Mammary epithelial cell (primary cell): ENCODE data around the gene ARHGAP45.

Experiments used
- EZH2 ChIP-seq: IDR thresholded peaks from 2 replicates; pipeline ENCODE4 v1.6.1; 2012; ENCODE audit warnings: low read length, inconsistent platforms, borderline replicate concordance
- TF ChIP-seq, protein P1 (sequence below), 2 donors: IDR thresholded peaks in 1 of 2; conservative IDR thresholded peaks in 1 of 2; 2 replicates each; pipeline ENCODE4 v1.5.1; 2011 to 2012; ENCODE audit warnings: inconsistent platforms in 2 of 2, low read length in 2 of 2, mild to moderate bottlenecking in 2 of 2, control low read depth in 1 of 2, low read depth in 1 of 2; ENCODE audit not compliant: insufficient read depth in 1 of 2; ENCODE audit errors: extremely low read depth in 1 of 2

DNA sequence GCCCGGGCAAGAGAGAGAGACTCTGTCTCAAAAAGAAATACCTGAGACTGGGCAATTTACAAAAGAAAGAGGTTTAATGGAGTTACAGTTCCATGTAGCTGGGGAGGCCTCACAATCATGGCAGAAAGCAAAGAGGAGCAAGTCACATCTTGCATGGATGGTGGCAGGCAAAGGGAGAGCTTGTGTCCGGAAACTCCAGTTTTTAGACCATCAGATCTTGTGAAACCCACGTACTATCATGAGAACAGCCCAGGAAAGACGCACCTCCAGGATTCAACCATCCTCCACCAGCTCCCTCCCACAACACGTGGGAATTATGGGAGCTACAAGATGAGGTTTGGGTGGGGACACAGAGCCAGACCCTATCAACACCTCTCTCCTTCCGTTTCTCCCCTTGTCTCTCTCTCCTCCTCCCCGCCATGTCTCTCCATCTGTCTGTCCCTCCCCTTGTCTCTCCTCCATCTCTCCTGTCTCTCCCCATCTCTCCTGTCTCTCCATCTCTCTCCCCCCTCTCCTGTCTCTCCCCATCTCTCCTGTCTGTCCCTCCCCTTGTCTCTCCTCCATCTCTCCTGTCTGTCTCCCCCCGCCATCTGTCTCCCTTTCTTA lies 18.2 kb downstream of the ARHGAP45 start:
- TF ChIP-seq, protein P1, sequence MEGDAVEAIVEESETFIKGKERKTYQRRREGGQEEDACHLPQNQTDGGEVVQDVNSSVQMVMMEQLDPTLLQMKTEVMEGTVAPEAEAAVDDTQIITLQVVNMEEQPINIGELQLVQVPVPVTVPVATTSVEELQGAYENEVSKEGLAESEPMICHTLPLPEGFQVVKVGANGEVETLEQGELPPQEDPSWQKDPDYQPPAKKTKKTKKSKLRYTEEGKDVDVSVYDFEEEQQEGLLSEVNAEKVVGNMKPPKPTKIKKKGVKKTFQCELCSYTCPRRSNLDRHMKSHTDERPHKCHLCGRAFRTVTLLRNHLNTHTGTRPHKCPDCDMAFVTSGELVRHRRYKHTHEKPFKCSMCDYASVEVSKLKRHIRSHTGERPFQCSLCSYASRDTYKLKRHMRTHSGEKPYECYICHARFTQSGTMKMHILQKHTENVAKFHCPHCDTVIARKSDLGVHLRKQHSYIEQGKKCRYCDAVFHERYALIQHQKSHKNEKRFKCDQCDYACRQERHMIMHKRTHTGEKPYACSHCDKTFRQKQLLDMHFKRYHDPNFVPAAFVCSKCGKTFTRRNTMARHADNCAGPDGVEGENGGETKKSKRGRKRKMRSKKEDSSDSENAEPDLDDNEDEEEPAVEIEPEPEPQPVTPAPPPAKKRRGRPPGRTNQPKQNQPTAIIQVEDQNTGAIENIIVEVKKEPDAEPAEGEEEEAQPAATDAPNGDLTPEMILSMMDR (conservative IDR thresholded peaks at IDR 0.05 in 1 of 2, IDR thresholded peaks at IDR 0.05 in 1 of 2; ENCODE audit: extremely low read depth in 1 of 2, insufficient read depth in 1 of 2, low read depth in 1 of 2, low read length in 2 of 2) = no peak
- no peak for TF ChIP-seq EZH2
